H1 (cell line): Measurements from ENCODE around the gene CLDN6. TPM values are rescaled to one million over a fixed set of nuclear protein-coding genes. Genes with fewer than 3 reads are reported as not detected.

Experiments used
- CTCF ChIA-PET: fragments of 300-600 bp; sonication (Branson Sonifier 250); formaldehyde crosslinking; loops from one replicate; lab custom pipeline; 2021; ENCODE audit not compliant: partially characterized antibody; lab: Charles Lee
- POLR2A ChIA-PET: fragments of 300-600 bp; sonication (Branson Sonifier 250); formaldehyde crosslinking; loops from one replicate; lab custom pipeline; 2021; ENCODE audit warnings: inconsistent platforms; ENCODE audit not compliant: partially characterized antibody; lab: Charles Lee
- DNase-seq, 2 experiments: peaks; one replicate each; pipeline versions ENCODE4 v3.0.0 to v3.0.0-alpha.2; 2010 to 2022; ENCODE audit warnings: low spot score in 2 of 2, low read depth in 1 of 2, mixed read lengths in 1 of 2
- FAIRE-seq: peaks from 2 replicates; lab custom pipeline; 2011; peaks lifted over from hg19 to GRCh38; lab: Jason Lieb, UNC
- H2AFZ ChIP-seq: 2 replicates; pipeline ENCODE4 v1.8.1; 2012; ENCODE audit warnings: low read length, inconsistent platforms
- H2AK5ac ChIP-seq: 2 replicates; pipeline ENCODE4 v1.6.1; 2013; ENCODE audit warnings: low read depth, low read length
- H2BK120ac ChIP-seq: replicated peaks from 2 replicates; pipeline ENCODE3; 2013; ENCODE audit warnings: low read depth, low read length, inconsistent platforms
- H2BK12ac ChIP-seq: 2 replicates; pipeline ENCODE4 v1.6.1; 2013; ENCODE audit warnings: low read depth, low read length
- H2BK15ac ChIP-seq: 2 replicates; pipeline ENCODE4 v1.6.1; 2013; ENCODE audit warnings: low read length
- H2BK20ac ChIP-seq: 2 replicates; pipeline ENCODE4 v1.6.1; 2013; ENCODE audit warnings: low read length
- H2BK5ac ChIP-seq: 2 replicates; pipeline ENCODE4 v1.6.1; 2013; ENCODE audit warnings: low read depth, low read length
- H3K14ac ChIP-seq: 2 replicates; pipeline ENCODE4 v1.6.1; 2013; ENCODE audit warnings: inconsistent platforms; ENCODE audit not compliant: insufficient read length
- H3K18ac ChIP-seq: 2 replicates; pipeline ENCODE4 v1.6.1; 2013; ENCODE audit warnings: low read length; ENCODE audit errors: extremely low read depth
- H3K23ac ChIP-seq: 2 replicates; pipeline ENCODE4 v1.6.1; 2013; ENCODE audit warnings: inconsistent platforms; ENCODE audit not compliant: insufficient read length
- H3K23me2 ChIP-seq: 2 replicates; pipeline ENCODE4 v1.6.1; 2013; ENCODE audit warnings: low read depth, low read length
- H3K27ac ChIP-seq: 2 replicates; pipeline ENCODE4 v1.6.1; 2011; ENCODE audit warnings: low read depth, low read length, inconsistent platforms
- H3K27me3 ChIP-seq, 4 experiments: replicated peaks in 1 of 4; 1 replicate in 1 of 4; 2 replicates in 3 of 4; pipeline versions ENCODE4 v1.6.1 to v1.8.1; 2011 to 2013; ENCODE audit warnings: low read length in 3 of 4, mild to moderate bottlenecking in 3 of 4, inconsistent platforms in 2 of 4, mixed read lengths in 2 of 4, moderate library complexity in 1 of 4; ENCODE audit not compliant: control insufficient read depth in 3 of 4, insufficient read depth in 3 of 4; ENCODE audit errors: extremely low read depth in 1 of 4
- H3K36me3 ChIP-seq, 4 experiments: 2 replicates each; pipeline versions ENCODE4 v1.6.1 to v1.8.1; 2011 to 2013; ENCODE audit warnings: mild to moderate bottlenecking in 4 of 4, low read length in 3 of 4, moderate library complexity in 2 of 4, control low read depth in 1 of 4, inconsistent platforms in 1 of 4; ENCODE audit not compliant: insufficient read depth in 4 of 4, control insufficient read depth in 2 of 4
- H3K4ac ChIP-seq: replicated peaks from 2 replicates; pipeline ENCODE3; 2013; ENCODE audit warnings: low read length, low read depth, mixed read lengths, inconsistent platforms; ENCODE audit not compliant: insufficient read length
- H3K4me1 ChIP-seq, 4 experiments: replicated peaks in 1 of 4; 1 replicate in 1 of 4; 2 replicates in 3 of 4; pipeline versions ENCODE4 v1.6.1 to v1.8.1; 2011 to 2013; ENCODE audit warnings: low read length in 3 of 4, inconsistent platforms in 2 of 4, mixed read lengths in 1 of 4; ENCODE audit not compliant: insufficient read depth in 4 of 4, control insufficient read depth in 3 of 4
- H3K4me2 ChIP-seq, 2 experiments: 2 replicates each; pipeline versions ENCODE4 v1.6.1 to v1.8.1; 2011 to 2013; ENCODE audit warnings: low read depth in 2 of 2, low read length in 2 of 2, control low read depth in 1 of 2, inconsistent platforms in 1 of 2, mild to moderate bottlenecking in 1 of 2; ENCODE audit not compliant: insufficient read depth in 1 of 2
- H3K4me3 ChIP-seq, 4 experiments: fragments of 200-600, 300-600 bp in 1 of 4; sonication (generic), shearing (Covaris generic), sonication (Bioruptor Twin) in 1 of 4; 2 replicates each; pipeline versions ENCODE4 v1.5.1 to v1.8.1; 2011 to 2016; ENCODE audit warnings: low read length in 4 of 4, low read depth in 3 of 4, control low read depth in 2 of 4, inconsistent platforms in 2 of 4, mild to moderate bottlenecking in 2 of 4, mixed read lengths in 1 of 4, moderate library complexity in 1 of 4; ENCODE audit not compliant: insufficient read depth in 2 of 4; ENCODE audit errors: extremely low read depth in 1 of 4
- H3K56ac ChIP-seq: replicated peaks from 2 replicates; pipeline ENCODE3; 2013; ENCODE audit warnings: low read depth, mild to moderate bottlenecking, mixed read lengths, low read length, inconsistent platforms; ENCODE audit not compliant: insufficient read length
- H3K79me1 ChIP-seq: 2 replicates; pipeline ENCODE4 v1.6.1; 2013; ENCODE audit warnings: low read depth, low read length, control low read depth
- H3K79me2 ChIP-seq, 2 experiments: 2 replicates each; pipeline versions ENCODE4 v1.6.1 to v1.8.1; 2012 to 2013; ENCODE audit warnings: low read length in 2 of 2, mild to moderate bottlenecking in 2 of 2, inconsistent platforms in 1 of 2; ENCODE audit not compliant: insufficient read depth in 2 of 2, control insufficient read depth in 1 of 2
- H3K9ac ChIP-seq, 4 experiments: replicated peaks in 1 of 4; 1 replicate in 1 of 4; 2 replicates in 3 of 4; pipeline versions ENCODE4 v1.6.1 to v1.8.1; 2011 to 2013; ENCODE audit warnings: low read depth in 3 of 4, low read length in 3 of 4, control low read depth in 2 of 4, mild to moderate bottlenecking in 2 of 4, moderate library complexity in 2 of 4, inconsistent platforms in 1 of 4; ENCODE audit errors: extremely low read depth in 1 of 4
- H3K9me3 ChIP-seq, 2 experiments: 2 replicates each; pipeline versions ENCODE4 v1.6.1 to v1.8.1; 2012 to 2013; ENCODE audit warnings: mild to moderate bottlenecking in 2 of 2, moderate library complexity in 2 of 2, control low read depth in 1 of 2, inconsistent platforms in 1 of 2, low read depth in 1 of 2, low read length in 1 of 2, mixed read lengths in 1 of 2; ENCODE audit not compliant: insufficient read depth in 2 of 2
- H4K20me1 ChIP-seq, 2 experiments: replicated peaks in 1 of 2; 2 replicates each; pipeline versions ENCODE3 to v1.8.1; 2011 to 2013; ENCODE audit warnings: inconsistent platforms in 2 of 2, low read length in 2 of 2, mild to moderate bottlenecking in 1 of 2; ENCODE audit not compliant: insufficient read depth in 2 of 2, control insufficient read depth in 1 of 2
- H4K5ac ChIP-seq: 2 replicates; pipeline ENCODE4 v1.6.1; 2013; ENCODE audit warnings: low read length, low read depth, mixed read lengths, inconsistent platforms; ENCODE audit not compliant: insufficient read length
- H4K8ac ChIP-seq: 2 replicates; pipeline ENCODE4 v1.8.0; 2013; ENCODE audit warnings: mild to moderate bottlenecking, moderate library complexity, low read length, inconsistent platforms; ENCODE audit not compliant: insufficient read depth; ENCODE audit errors: extremely low read depth
- H4K91ac ChIP-seq: replicated peaks from 2 replicates; pipeline ENCODE3; 2013; ENCODE audit warnings: low read length, mixed read lengths, inconsistent platforms; ENCODE audit not compliant: insufficient read length
- BACH1 ChIP-seq: IDR thresholded peaks from 2 replicates; pipeline ENCODE4 v1.6.1; 2012; ENCODE audit warnings: low read length, improper control_type of control experiment
- BCL11A ChIP-seq, 2 experiments: IDR thresholded peaks; one replicate each; pipeline ENCODE4 v1.6.1; 2011; ENCODE audit warnings: low read depth in 2 of 2, low read length in 2 of 2, mild to moderate bottlenecking in 2 of 2
- CHD1 ChIP-seq: IDR thresholded peaks from 2 replicates; pipeline ENCODE4 v1.6.1; 2012; ENCODE audit warnings: low read depth, low read length, improper control_type of control experiment
- CREB1 ChIP-seq: IDR thresholded peaks from 2 replicates; pipeline ENCODE4 v1.6.1; 2012; ENCODE audit warnings: inconsistent platforms
- GABPA ChIP-seq: IDR thresholded peaks from 2 replicates; pipeline ENCODE4 v1.6.1; 2011; ENCODE audit warnings: mild to moderate bottlenecking, low read length, moderate library complexity, borderline replicate concordance; ENCODE audit not compliant: insufficient read depth
- KDM5A ChIP-seq: fragments of 200-600 bp; IDR thresholded peaks from 2 replicates; pipeline ENCODE4 v1.7.1; 2012; ENCODE audit warnings: mild to moderate bottlenecking, low read length, inconsistent platforms, mixed read lengths
- POU5F1 ChIP-seq: IDR thresholded peaks from 2 replicates; pipeline ENCODE4 v1.6.1; 2011; ENCODE audit warnings: low read depth, mild to moderate bottlenecking, low read length, moderate library complexity
- RBBP5 ChIP-seq: IDR thresholded peaks from 2 replicates; pipeline ENCODE4 v1.7.1; 2012; ENCODE audit warnings: low read depth, mild to moderate bottlenecking, inconsistent platforms, low read length, moderate library complexity, borderline replicate concordance
- SIRT6 ChIP-seq: IDR thresholded peaks from one replicate; pipeline ENCODE4 v1.7.1; 2012; ENCODE audit warnings: low read length, inconsistent platforms
- SP1 ChIP-seq: IDR thresholded peaks from 2 replicates; pipeline ENCODE4 v1.6.1; 2011; ENCODE audit warnings: low read depth, low read length
- WGBS, 2 experiments: shearing (Covaris generic) in 1 of 2; methylation state at CpG; one replicate each; pipeline versions ENCODE4 v1.1.6 to v1.1.7; 2013 to 2015; ENCODE audit warnings: low lambda C conversion rate in 2 of 2, mixed read lengths in 2 of 2, inconsistent platforms in 1 of 2, low coverage in 1 of 2, missing lambda C conversion rate in 1 of 2; ENCODE audit not compliant: insufficient replicate concordance in 2 of 2, insufficient coverage in 1 of 2, insufficient read length in 1 of 2; ENCODE audit errors: extremely low coverage in 1 of 2, missing lambda C conversion rate in 1 of 2; 5-methylcytosine and 5-hydroxymethylcytosine counted together
- polyA plus RNA-seq, 7 experiments: library from polyadenylated mRNA; depleted of rRNA in 3 of 7; stranded (reverse) in 5 of 7; unstranded in 2 of 7; fragments of >200 nt in 5 of 7; fragments of 200-250 nt in 2 of 7; gene quantifications; 1 replicate in 5 of 7; 2 replicates in 1 of 7; 4 replicates in 1 of 7; pipeline versions ENCODE4 v1.2.1 to v1.2.3, GENCODE V29; 2011 to 2013; ENCODE audit warnings: missing spikeins in 2 of 7, mixed read lengths in 2 of 7
- total RNA-seq: library from RNA; stranded (reverse); fragmentation: NEBNext Ultra II Directional; extraction: Animal tissue kit (Norgen Biotek cat#: 25700); gene quantifications from 2 replicates; pipeline ENCODE4 v1.2.1, GENCODE V29; 2021
- TF ChIP-seq, protein P1 (sequence below), 3 experiments: IDR thresholded peaks; 1 replicate in 2 of 3; 2 replicates in 1 of 3; pipeline versions ENCODE4 v1.5.1 to v1.6.1; 2011; ENCODE audit warnings: low read length in 3 of 3, mild to moderate bottlenecking in 3 of 3, inconsistent platforms in 2 of 3, low read depth in 1 of 3, moderate library complexity in 1 of 3; ENCODE audit not compliant: insufficient read depth in 1 of 3; ENCODE audit errors: control extremely low read depth in 1 of 3

Gene CLDN6
- total and polyA plus RNA-seq, 2 of the 8 experiments (the other 6 are each of a cell fraction or from before 2014, with no cell fraction given) = 747 to 1,115 TPM

DNA sequence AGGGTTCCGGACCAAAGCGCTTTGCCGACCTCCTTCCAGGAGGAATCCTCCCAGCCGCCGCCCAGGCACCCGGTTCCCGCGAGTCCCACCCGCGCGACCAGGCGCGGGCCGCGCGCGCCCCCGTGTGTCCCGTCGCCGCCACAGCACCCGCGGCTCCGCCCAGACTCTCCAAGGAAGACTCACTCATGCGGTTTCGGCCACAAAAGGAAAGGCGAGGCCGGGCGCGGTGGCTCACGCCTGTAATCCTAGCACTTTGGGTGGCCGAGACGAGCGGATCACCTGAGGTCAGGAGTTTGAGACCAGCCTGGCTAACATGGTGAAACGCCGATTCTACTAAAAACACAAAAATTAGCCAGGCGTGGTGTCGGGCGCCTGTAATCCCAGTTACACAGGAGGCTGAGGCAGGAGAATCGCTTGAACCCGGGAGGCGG lies 34.3 kb downstream of the CLDN6 start:
- WGBS, 2 experiments = 19% methylated on average over 42 of the region's 42 CpGs; no CpG with 5 or more reads in 1 of the 2 experiments
- no peak overlapping the region for H2BK5ac ChIP-seq
- H2BK12ac ChIP-seq = no peak overlapping the region
- no peak overlapping the region; the same call in 1 of the 2 replicates for H3K18ac ChIP-seq
- H3K9ac ChIP-seq = no peak overlapping the region
- CTCF ChIA-PET = interaction anchor here (0.6 to 2.5 kb wide), 21 partner anchors 9 to 120 kb away, joined by 3 to 15 read pairs (median 5); partner anchors contain the start of gene TNFRSF12A
- H4K5ac ChIP-seq = no peak overlapping the region
- no peak for FAIRE-seq
- no peaks in the 10 kb centered on the region; a peak in 1 of 7 replicates for H3K27me3 ChIP-seq
- peak overlapping the region in 1 of 2 experiments; percentile 46; a peak in 3 of 4 replicates for H3K4me2 ChIP-seq
- H2AK5ac ChIP-seq = no peak overlapping the region
- peaks cover 0 to 7% of the 10 kb centered on the region in 2 experiments for H4K20me1 ChIP-seq
- no peak overlapping the region for H2BK15ac ChIP-seq
- H2BK120ac ChIP-seq = no peak overlapping the region
- H3K27ac ChIP-seq = no peak overlapping the region
- DNase-seq = peak in 1 of 2 experiments; percentile 95
- H3K14ac ChIP-seq = no peak overlapping the region
- H3K56ac ChIP-seq = no peak overlapping the region
- H4K91ac ChIP-seq = no peak overlapping the region
- H3K36me3 ChIP-seq = no peaks in the 10 kb centered on the region
- POLR2A ChIA-PET = interaction anchor here (0.7 to 25.4 kb wide), 9 partner anchors 8 to 756 kb away, joined by 3 to 455 read pairs (median 13); partner anchors contain the start of genes CLDN6, HCFC1R1, KREMEN2 and PAQR4
- H3K4ac ChIP-seq = no peak overlapping the region
- peak overlapping the region in 1 of 4 experiments; percentile 27; a peak in 1 of 8 replicates for H3K4me3 ChIP-seq
- 0 out of 2 replicates have a peak overlapping the region, but pooled peaks have one; percentile 54 for H4K8ac ChIP-seq
- peaks cover 0 to 8% of the 10 kb centered on the region in 2 experiments; a peak in 2 of 4 replicates for H3K79me2 ChIP-seq
- no peak overlapping the region for H3K23ac ChIP-seq
- H2BK20ac ChIP-seq = no peak overlapping the region
- H3K4me1 ChIP-seq = peaks cover 3 to 27% (median 15%) of the 10 kb centered on the region in 4 experiments
- H2AFZ ChIP-seq = no peak overlapping the region
- no peaks in the 10 kb centered on the region for H3K9me3 ChIP-seq
- peaks cover 12% of the 10 kb centered on the region; the same call in 1 of the 2 replicates for H3K23me2 ChIP-seq
- peaks cover 4% of the 10 kb centered on the region; the same call in 1 of the 2 replicates for H3K79me1 ChIP-seq
- TF ChIP-seq CHD1 (no peak), RBBP5 (no peak), KDM5A (no peak), CREB1 (0 out of 2 replicates have a peak, but pooled peaks have one; percentile 50), GABPA (peak; percentile 60; the same call in 1 of the 2 replicates), SP1 (no peak), POU5F1 (no peak), BACH1 (peak; percentile 85), BCL11A (IDR thresholded peaks at IDR 0.05; ENCODE audit: low read depth in 2 of 2, low read length in 2 of 2) (no peak), SIRT6 (no peak)
- TF ChIP-seq, protein P1, sequence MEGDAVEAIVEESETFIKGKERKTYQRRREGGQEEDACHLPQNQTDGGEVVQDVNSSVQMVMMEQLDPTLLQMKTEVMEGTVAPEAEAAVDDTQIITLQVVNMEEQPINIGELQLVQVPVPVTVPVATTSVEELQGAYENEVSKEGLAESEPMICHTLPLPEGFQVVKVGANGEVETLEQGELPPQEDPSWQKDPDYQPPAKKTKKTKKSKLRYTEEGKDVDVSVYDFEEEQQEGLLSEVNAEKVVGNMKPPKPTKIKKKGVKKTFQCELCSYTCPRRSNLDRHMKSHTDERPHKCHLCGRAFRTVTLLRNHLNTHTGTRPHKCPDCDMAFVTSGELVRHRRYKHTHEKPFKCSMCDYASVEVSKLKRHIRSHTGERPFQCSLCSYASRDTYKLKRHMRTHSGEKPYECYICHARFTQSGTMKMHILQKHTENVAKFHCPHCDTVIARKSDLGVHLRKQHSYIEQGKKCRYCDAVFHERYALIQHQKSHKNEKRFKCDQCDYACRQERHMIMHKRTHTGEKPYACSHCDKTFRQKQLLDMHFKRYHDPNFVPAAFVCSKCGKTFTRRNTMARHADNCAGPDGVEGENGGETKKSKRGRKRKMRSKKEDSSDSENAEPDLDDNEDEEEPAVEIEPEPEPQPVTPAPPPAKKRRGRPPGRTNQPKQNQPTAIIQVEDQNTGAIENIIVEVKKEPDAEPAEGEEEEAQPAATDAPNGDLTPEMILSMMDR (IDR thresholded peaks at IDR 0.05; ENCODE audit: control extremely low read depth in 1 of 3, insufficient read depth in 1 of 3, low read depth in 1 of 3, low read length in 3 of 3) = peak; percentile 83 to 87 (median 84)
